Cardiac atrium fibroblast (primary cell): ENCODE measurements around the gene ZNF287. TPM values are rescaled to one million over a fixed set of nuclear protein-coding genes. Genes with fewer than 3 reads are reported as not detected.

Experiments
- total RNA-seq: library from RNA; depleted of rRNA; stranded (reverse); fragments of >200 nt; gene quantifications from 2 replicates; pipeline ENCODE4 v1.2.3, GENCODE V29; 2015

The ZNF287 gene
- total RNA-seq = 2.5 and 8.7 TPM in 2 replicates

GRCh38 chr17:16568541-16569357 lies at the start of gene ZNF287:
Gene ZNF287, minus strand, starts transcription at chr17:16569204. Its CDS starts 1,473 bp downstream, at chr17:16567731.

Other genes starting within 250 kb of the ZNF287 start
- gene CENPV, start 215.7 kb downstream of the ZNF287 start, total RNA-seq = 9.4 and 13.2 TPM in 2 replicates
- 828 and 1,079 TPM in 2 replicates for gene UBB, start 188.1 kb downstream of the ZNF287 start, total RNA-seq
- gene TRPV2, start 153.6 kb downstream of the ZNF287 start, total RNA-seq = 32.7 and 47.3 TPM in 2 replicates
- gene LRRC75A, start 77.0 kb downstream of the ZNF287 start, total RNA-seq = 2.2 and 2.4 TPM in 2 replicates
- gene ZNF624, start 84.6 kb upstream of the ZNF287 start, total RNA-seq = 6.1 and 12.0 TPM in 2 replicates
- not detected in 2 replicates for gene CCDC144A, start 121.0 kb upstream of the ZNF287 start, total RNA-seq